Upper lobe of left lung (tissue), 6 donors: ENCODE measurements around the gene PBXIP1. TPM values are rescaled to one million over a fixed set of nuclear protein-coding genes. Genes with fewer than 3 reads are reported as not detected.

Experiments used
- ATAC-seq, 2 donors: fragments of 200-7000 bp; cut with Tn5 transposase; one replicate each; pipeline ENCODE4 v1.9.1; 2022; ENCODE audit warnings: mild to moderate bottlenecking in 2 of 2, moderate library complexity in 2 of 2; ENCODE audit not compliant: low FRiP score in 2 of 2
- DNase-seq, 2 donors: peaks; one replicate each; pipeline ENCODE4 v3.0.0-alpha.2; 2019 to 2020
- H3K27ac ChIP-seq, 4 donors: fragments of 200-600 bp; sonication (generic); one replicate each; pipeline ENCODE4 v1.5.1; 2016 to 2019
- H3K27me3 ChIP-seq, 4 donors: fragments of 200-600 bp; sonication (generic); one replicate each; pipeline ENCODE4 v1.5.1; 2017 to 2019
- H3K36me3 ChIP-seq, 4 donors: fragments of 200-600 bp; sonication (generic); one replicate each; pipeline ENCODE4 v1.5.1; 2016 to 2019
- H3K4me1 ChIP-seq, 4 donors: fragments of 200-600 bp; sonication (generic); one replicate each; pipeline ENCODE4 v1.5.1; 2018 to 2019
- H3K4me3 ChIP-seq, 4 donors: fragments of 200-600 bp; sonication (generic); one replicate each; pipeline ENCODE4 v1.5.1; 2017 to 2019; ENCODE audit warnings: mild to moderate bottlenecking in 2 of 4, moderate library complexity in 1 of 4
- H3K9me3 ChIP-seq, 4 donors: fragments of 200-600 bp; sonication (generic); one replicate each; pipeline ENCODE4 v1.5.1; 2018 to 2019
- CTCF ChIP-seq, 6 experiments: fragments of 450-650 bp in 4 of 6; fragments of 200-600 bp in 2 of 6; sonication (generic) in 2 of 6; IDR thresholded peaks; one replicate each; pipeline ENCODE4 v1.5.1; 2016 to 2019; ENCODE audit warnings: antibody characterized with exemption in 6 of 6
- EP300 ChIP-seq, 4 donors: sonication (generic); formaldehyde crosslinking; IDR thresholded peaks; one replicate each; pipeline ENCODE4 v1.5.1; 2017; ENCODE audit warnings: antibody characterized with exemption in 4 of 4, control low read depth in 2 of 4
- POLR2A ChIP-seq, 4 donors: fragments of 450-650 bp; IDR thresholded peaks; one replicate each; pipeline ENCODE4 v1.5.1; 2016 to 2017; ENCODE audit warnings: antibody characterized with exemption in 4 of 4, mild to moderate bottlenecking in 2 of 4
- POLR2AphosphoS5 ChIP-seq, 2 donors: sonication (generic); formaldehyde crosslinking; IDR thresholded peaks; one replicate each; pipeline ENCODE4 v1.5.1; 2017; ENCODE audit warnings: antibody characterized with exemption in 2 of 2
- WGBS, 2 donors: methylation state at CpG; one replicate each; pipeline ENCODE4 v1.1.5; 2017 to 2018; 5-methylcytosine and 5-hydroxymethylcytosine counted together
- total RNA-seq, 6 donors: library from RNA; depleted of rRNA in 4 of 6; stranded (reverse); fragments of >200 nt in 4 of 6; gene quantifications; one replicate each; pipeline versions ENCODE4 v1.1.0 to v1.2.1, GENCODE V29; 2016 to 2021
- donor health status: DM: no; HTN: no; CAD: no; lungs with moderate emphysema.
- donor health status: DM: no; HTN: yes; CAD: no; lungs with severe emphysema.

PBXIP1 gene
- total RNA-seq, 6 donors from 2014 or later, result 72.1 to 108 (median 83.7) TPM

- Histone ChIP-seq H3K27ac (no peak overlapping the region), H3K4me3 (no peak overlapping the region), H3K36me3 (peaks cover 8 to 48% (median 30%) of the 10 kb centered on the region in 4 donors), H3K27me3 (no peaks in the 10 kb centered on the region), H3K9me3 (no peaks in the 10 kb centered on the region), H3K4me1 (peaks cover 10 to 26% (median 14%) of the 10 kb centered on the region in 4 donors)
- peak in 1 of 2 donors; percentile 74 for DNase-seq
- no peak for ATAC-seq
- TF ChIP-seq CTCF (IDR thresholded peaks at IDR 0.05), result no peak
- no peak for TF ChIP-seq EP300 (IDR thresholded peaks at IDR 0.05)
- TF ChIP-seq POLR2AphosphoS5 (IDR thresholded peaks at IDR 0.05), result no peak
- no peak for TF ChIP-seq POLR2A (IDR thresholded peaks at IDR 0.05)
- 93 to 95% methylated on average over 10 to 11 of the region's 11 CpGs for WGBS, 2 donors
Measured at GRCh38 chr1:154948079-154948478, 7.8 kb downstream of the PBXIP1 start.

- peaks cover 2 to 48% (median 28%) of the 10 kb centered on the region in 4 donors for H3K36me3 ChIP-seq
- 82 to 87% methylated on average over 10 to 16 of the region's 17 CpGs for WGBS, 2 donors
- TF ChIP-seq POLR2A (IDR thresholded peaks at IDR 0.05) (no peak), POLR2AphosphoS5 (IDR thresholded peaks at IDR 0.05) (no peak), CTCF (IDR thresholded peaks at IDR 0.05) (no peak), EP300 (IDR thresholded peaks at IDR 0.05) (no peak)
- no peak for ATAC-seq
- H3K9me3 ChIP-seq, result no peaks in the 10 kb centered on the region
- H3K27me3 ChIP-seq, result no peaks in the 10 kb centered on the region
- H3K27ac ChIP-seq, result no peak overlapping the region
- DNase-seq, result peak in 1 of 2 donors; percentile 54
- peaks cover 22 to 28% (median 25%) of the 10 kb centered on the region in 4 donors for H3K4me1 ChIP-seq
- no peak overlapping the region for H3K4me3 ChIP-seq
Measured at GRCh38 chr1:154945962-154946850, 9.7 kb downstream of the PBXIP1 start.

- peaks cover 2 to 40% (median 21%) of the 10 kb centered on the region in 4 donors for H3K36me3 ChIP-seq
- no peak overlapping the region for H3K4me3 ChIP-seq
- H3K27me3 ChIP-seq, result no peaks in the 10 kb centered on the region
- DNase-seq (peak in 1 of 2 donors; percentile 29), ATAC-seq (no peak)
- H3K4me1 ChIP-seq, result peaks cover 22 to 28% (median 25%) of the 10 kb centered on the region in 4 donors
- H3K27ac ChIP-seq, result no peak overlapping the region
- 87 to 91% methylated on average over 7 to 15 of the region's 15 CpGs for WGBS, 2 donors
- H3K9me3 ChIP-seq, result no peaks in the 10 kb centered on the region
- TF ChIP-seq EP300 (IDR thresholded peaks at IDR 0.05) (no peak), POLR2A (IDR thresholded peaks at IDR 0.05) (no peak), CTCF (IDR thresholded peaks at IDR 0.05) (no peak), POLR2AphosphoS5 (IDR thresholded peaks at IDR 0.05) (no peak)
Measured at GRCh38 chr1:154945160-154945961, 10.5 kb downstream of the PBXIP1 start.

GRCh38 chr1:154944401-154945159 is 11.3 kb downstream of the PBXIP1 start:
- WGBS, 2 donors, result 36 to 58% methylated on average over 8 to 9 of the region's 9 CpGs
- H3K27me3 ChIP-seq, result no peaks in the 10 kb centered on the region
- ATAC-seq, result no peak
- TF ChIP-seq POLR2A (IDR thresholded peaks at IDR 0.05) (no peak), EP300 (IDR thresholded peaks at IDR 0.05) (no peak), POLR2AphosphoS5 (IDR thresholded peaks at IDR 0.05) (no peak), CTCF (IDR thresholded peaks at IDR 0.05) (no peak)
- H3K27ac ChIP-seq, result peak overlapping the region in 1 of 4 donors; percentile 19
- H3K9me3 ChIP-seq, result no peaks in the 10 kb centered on the region
- peak in 1 of 2 donors; percentile 43 for DNase-seq
- H3K36me3 ChIP-seq, result peaks cover 0 to 33% (median 20%) of the 10 kb centered on the region in 4 donors
- peaks cover 22 to 28% (median 25%) of the 10 kb centered on the region in 4 donors for H3K4me1 ChIP-seq
- H3K4me3 ChIP-seq, result no peak overlapping the region
